ENCODE measurements around the gene EFNA5. TPM values are rescaled to one million over a fixed set of nuclear protein-coding genes. Genes with fewer than 3 reads are reported as not detected.

The EFNA5 gene
- total RNA-seq, 2 donors from 2014 or later = 9.7 to 11.1 TPM

DNA sequence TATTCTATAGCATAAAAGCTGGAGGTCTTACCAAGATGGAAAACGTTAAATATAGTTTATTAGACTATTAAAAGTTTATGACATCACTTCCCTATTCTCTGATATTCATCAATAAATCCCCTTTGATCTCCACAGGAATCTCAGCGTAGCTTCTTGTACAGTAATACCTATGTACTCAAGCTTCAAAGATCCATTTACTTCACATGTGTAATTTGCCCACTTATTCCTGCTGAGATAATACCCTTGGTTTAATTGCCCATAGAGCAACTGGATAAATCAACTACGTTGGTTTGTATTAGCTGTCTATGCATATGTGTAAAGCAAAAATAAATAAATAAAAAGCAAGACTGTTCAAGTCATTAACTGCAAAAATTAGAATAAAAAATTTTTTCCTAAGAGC is 219.7 kb downstream of the EFNA5 start:
- intact Hi-C loops (cut with DNase I) = no loop called here
- Histone ChIP-seq H3K36me3 (no peaks in the 10 kb centered on the region), H3K4me3 (no peak overlapping the region), H3K9me3 (no peaks in the 10 kb centered on the region), H3K9ac (ENCODE audit: low read depth in 2 of 2, low read length in 2 of 2) (no peak overlapping the region), H3K27ac (no peak overlapping the region), H3K4me1 (no peaks in the 10 kb centered on the region), H3K27me3 (no peaks in the 10 kb centered on the region)
- DNase-seq = no peak
- TF ChIP-seq CTCF (IDR thresholded peaks at IDR 0.05) = no peak

GRCh38 chr5:107450531-107450930 is 220.2 kb downstream of the EFNA5 start:
- TF ChIP-seq CTCF (IDR thresholded peaks at IDR 0.05) = no peak
- H3K4me3 ChIP-seq = no peak overlapping the region

GRCh38 chr5:107449369-107449768 is 221.4 kb downstream of the EFNA5 start:
- TF ChIP-seq CTCF (IDR thresholded peaks at IDR 0.05) = no peak
- DNase-seq = no peak
- no peak overlapping the region for H3K9ac ChIP-seq (ENCODE audit: low read depth in 2 of 2, low read length in 2 of 2)

More at GRCh38 chr5:107450531-107450930, 220.2 kb downstream of the EFNA5 start:
- intact Hi-C loops (cut with DNase I) = no loop called here
- Histone ChIP-seq H3K27ac (no peak overlapping the region), H3K36me3 (no peaks in the 10 kb centered on the region), H3K27me3 (no peaks in the 10 kb centered on the region), H3K9ac (ENCODE audit: low read depth in 2 of 2, low read length in 2 of 2) (no peak overlapping the region), H3K4me1 (no peaks in the 10 kb centered on the region), H3K9me3 (no peaks in the 10 kb centered on the region)
- DNase-seq = no peak

GRCh38 chr5:107447587-107447986 is 223.2 kb downstream of the EFNA5 start:
- H3K4me1 ChIP-seq = no peaks in the 10 kb centered on the region
- no peak overlapping the region for H3K4me3 ChIP-seq
- H3K9me3 ChIP-seq = no peaks in the 10 kb centered on the region
- H3K27ac ChIP-seq = no peak overlapping the region
- intact Hi-C loops (cut with DNase I) = no loop called here
- no peak for DNase-seq
- no peaks in the 10 kb centered on the region for H3K36me3 ChIP-seq
- no peak for TF ChIP-seq CTCF (IDR thresholded peaks at IDR 0.05)
- H3K9ac ChIP-seq (ENCODE audit: low read depth in 2 of 2, low read length in 2 of 2) = no peak overlapping the region
- no peaks in the 10 kb centered on the region for H3K27me3 ChIP-seq

More at GRCh38 chr5:107449369-107449768, 221.4 kb downstream of the EFNA5 start:
- no peak overlapping the region for H3K4me3 ChIP-seq
- no peaks in the 10 kb centered on the region for H3K9me3 ChIP-seq
- no peaks in the 10 kb centered on the region for H3K4me1 ChIP-seq
- intact Hi-C loops (cut with DNase I) = no loop called here
- H3K36me3 ChIP-seq = no peaks in the 10 kb centered on the region
- no peak overlapping the region for H3K27ac ChIP-seq
- H3K27me3 ChIP-seq = no peaks in the 10 kb centered on the region

- no peaks in the 10 kb centered on the region for H3K36me3 ChIP-seq
- no peaks in the 10 kb centered on the region for H3K9me3 ChIP-seq
- H3K4me1 ChIP-seq = no peaks in the 10 kb centered on the region
- no peak for DNase-seq
- intact Hi-C loops (cut with DNase I) = no loop called here
- no peak overlapping the region for H3K27ac ChIP-seq
- H3K9ac ChIP-seq (ENCODE audit: low read depth in 2 of 2, low read length in 2 of 2) = no peak overlapping the region
- H3K27me3 ChIP-seq = no peaks in the 10 kb centered on the region
- TF ChIP-seq CTCF (IDR thresholded peaks at IDR 0.05) = no peak
- H3K4me3 ChIP-seq = no peak overlapping the region
Observed at GRCh38 chr5:107446972-107447371, 223.8 kb downstream of the EFNA5 start.

DNA sequence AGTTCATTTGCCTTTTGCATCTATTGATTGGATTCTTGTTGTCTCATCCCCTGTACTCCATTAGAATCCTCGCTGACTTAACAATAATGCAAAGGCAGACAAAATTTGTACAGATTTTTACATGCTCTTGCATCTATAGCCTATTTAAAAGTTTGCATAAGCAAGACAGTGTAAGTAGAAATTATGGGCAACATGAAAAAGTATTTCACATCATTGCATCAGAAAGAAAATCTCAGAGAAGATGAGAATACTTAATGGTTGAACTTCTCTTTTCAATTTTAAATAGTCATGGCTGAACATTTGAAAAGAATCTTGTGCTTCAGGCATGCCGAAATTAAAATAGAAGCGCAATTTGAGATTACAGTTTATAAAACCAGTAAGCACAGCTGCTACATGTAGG is 226.4 kb downstream of the EFNA5 start:
- DNase-seq = no peak
- Histone ChIP-seq H3K27ac (no peak overlapping the region), H3K27me3 (no peaks in the 10 kb centered on the region), H3K4me1 (no peaks in the 10 kb centered on the region), H3K36me3 (no peaks in the 10 kb centered on the region), H3K4me3 (no peak overlapping the region), H3K9me3 (no peaks in the 10 kb centered on the region), H3K9ac (ENCODE audit: low read depth in 2 of 2, low read length in 2 of 2) (no peak overlapping the region)
- no peak for TF ChIP-seq CTCF (IDR thresholded peaks at IDR 0.05)
- intact Hi-C loops (cut with DNase I) = no loop called here

Measured in colonic mucosa (tissue), 4 donors.